PC-3 (cell line): ENCODE results near the gene SYT1. TPM values are rescaled to one million over a fixed set of nuclear protein-coding genes. Genes with fewer than 3 reads are reported as not detected.
"Not testable (repeated sequence)": the region's sequence is repeated elsewhere in the genome, so short reads cannot be mapped to it uniquely, and the experiment has no call there.

ENCODE experiments used
- ATAC-seq: fragments of 200-7000 bp; cut with Tn5 transposase; 2 replicates; pipeline ENCODE4 v1.9.1; 2020; ENCODE audit warnings: mild to moderate bottlenecking, moderate library complexity
- BruUV-seq: library from RNA; stranded (reverse); fragments of 400-500 nt; replicated peaks from 2 replicates; lab custom pipeline; 2021; lab: Mats Ljungman, UMichigan
- CTCF ChIA-PET: fragments of 300-600 bp; sonication (Branson Sonifier 250); formaldehyde crosslinking; loops from one replicate; lab custom pipeline; 2022; ENCODE audit warnings: antibody characterized with exemption; lab: Charles Lee
- POLR2A ChIA-PET: fragments of 300-600 bp; sonication (Branson Sonifier 250); formaldehyde crosslinking; loops from one replicate; lab custom pipeline; 2022; ENCODE audit warnings: antibody characterized with exemption; ENCODE audit not compliant: unreplicated experiment; lab: Charles Lee
- DNase-seq: peaks from one replicate; pipeline ENCODE4 v3.0.0-alpha.2; 2015
- H2AFZ ChIP-seq: fragments of 300-600 bp; sonication (generic); 2 replicates; pipeline ENCODE4 v1.6.0; 2016; ENCODE audit warnings: antibody characterized with exemption, low read length
- H3F3A ChIP-seq: fragments of 300-600 bp; sonication (generic); one replicate; pipeline ENCODE4 v1.6.0; 2017; ENCODE audit warnings: antibody characterized with exemption, low read length, control low read depth, mild to moderate bottlenecking; ENCODE audit not compliant: unreplicated experiment
- H3K27ac ChIP-seq: fragments of 300-600 bp; sonication (generic); 2 replicates; pipeline ENCODE4 v1.5.1; 2016; ENCODE audit warnings: mild to moderate bottlenecking, low read length
- H3K27me3 ChIP-seq: fragments of 300-600 bp; sonication (generic); 2 replicates; pipeline ENCODE4 v1.6.1; 2016; ENCODE audit warnings: low read length, mixed read lengths
- H3K36me3 ChIP-seq: fragments of 300-600 bp; sonication (generic); 2 replicates; pipeline ENCODE4 v1.6.1; 2016; ENCODE audit warnings: low read depth, mixed run types, low read length, mixed read lengths
- H3K4me1 ChIP-seq: fragments of 300-600 bp; sonication (generic); 2 replicates; pipeline ENCODE4 v1.5.1; 2016; ENCODE audit warnings: low read length; ENCODE audit not compliant: insufficient read depth
- H3K4me2 ChIP-seq: fragments of 300-600 bp; sonication (generic); 2 replicates; pipeline ENCODE4 v1.6.0; 2016; ENCODE audit warnings: low read length
- H3K4me3 ChIP-seq: fragments of 300-600 bp; sonication (generic); 2 replicates; pipeline ENCODE4 v1.5.1; 2016; ENCODE audit warnings: mild to moderate bottlenecking, low read length, mixed read lengths
- H3K79me2 ChIP-seq: fragments of 300-600 bp; sonication (generic); 2 replicates; pipeline ENCODE4 v1.6.1; 2017; ENCODE audit warnings: low read length, mixed read lengths
- H3K9ac ChIP-seq: fragments of 300-600 bp; sonication (generic); 2 replicates; pipeline ENCODE4 v1.6.0; 2016; ENCODE audit warnings: mild to moderate bottlenecking, low read length
- H3K9me2 ChIP-seq: fragments of 300-600 bp; sonication (generic); replicated peaks from 2 replicates; pipeline ENCODE4 v1.6.1; 2016; ENCODE audit warnings: mixed run types, low read length, mixed read lengths
- H3K9me3 ChIP-seq: fragments of 300-600 bp; sonication (generic); 2 replicates; pipeline ENCODE4 v1.6.1; 2016; ENCODE audit warnings: low read length, mixed read lengths
- H4K20me1 ChIP-seq: fragments of 300-600 bp; sonication (generic); 2 replicates; pipeline ENCODE4 v1.6.1; 2016; ENCODE audit warnings: low read length, mixed read lengths
- CTCF ChIP-seq: fragments of 300-600 bp; sonication (generic); conservative IDR thresholded peaks from 2 replicates; pipeline ENCODE4 v1.5.1; 2017; ENCODE audit warnings: antibody characterized with exemption, low read depth, mild to moderate bottlenecking, low read length
- EZH2 ChIP-seq: fragments of 300-600 bp; sonication (generic); IDR thresholded peaks from one replicate; pipeline ENCODE4 v1.6.1; 2017; ENCODE audit warnings: antibody characterized with exemption, mild to moderate bottlenecking, low read length; ENCODE audit not compliant: unreplicated experiment
- EZH2phosphoT487 ChIP-seq: fragments of 300-600 bp; sonication (generic); IDR thresholded peaks from 2 replicates; pipeline ENCODE4 v1.6.1; 2018; ENCODE audit warnings: mild to moderate bottlenecking, antibody characterized with exemption, low read length, borderline replicate concordance
- intact Hi-C: fragments of 100-400 bp; cut with micrococcal nuclease; formaldehyde crosslinking; loops from 2 replicates; pipeline ENCODE4 v1.9.0; 2023
- total RNA-seq: library from RNA; depleted of rRNA; stranded (reverse); fragments of >200 nt; gene quantifications from 2 replicates; pipeline ENCODE4 v1.2.3, GENCODE V29; 2014

The SYT1 gene
- total RNA-seq, 1 experiment from 2014 or later, result 0.51 TPM

- Histone ChIP-seq H2AFZ (no peak overlapping the region), H3K27me3 (no peaks in the 10 kb centered on the region), H3K9ac (peak overlapping the region; percentile 27), H3K4me3 (no peak overlapping the region), H3K79me2 (no peaks in the 10 kb centered on the region), H3K9me2 (no peaks in the 10 kb centered on the region), H3K4me1 (peaks cover 73% of the 10 kb centered on the region), H3F3A (peaks cover 14% of the 10 kb centered on the region), H4K20me1 (no peaks in the 10 kb centered on the region), H3K9me3 (no peaks in the 10 kb centered on the region), H3K4me2 (peak overlapping the region; percentile 34), H3K36me3 (no peaks in the 10 kb centered on the region), H3K27ac (peak overlapping the region; percentile 96)
- BruUV-seq, result TSS peak; percentile 82
- POLR2A ChIA-PET, result interaction anchor here (1.1 kb wide), 1 partner anchor 124 kb away, joined by 17 read pairs; no protein-coding TSS in a partner anchor
- no peak for DNase-seq
- intact Hi-C loops, result loop anchor here (10.0 kb wide), 1 partner anchor 511 kb away; the partner anchor contains the start of gene PPP1R12A
- CTCF ChIA-PET, result interaction anchor here (0.5 kb wide), 1 partner anchor 288 kb away, joined by 3 read pairs; no protein-coding TSS in a partner anchor
- ATAC-seq, result no peak
- TF ChIP-seq CTCF (no peak), EZH2phosphoT487 (no peak), EZH2 (no peak)
These were observed 559.0 kb downstream of the SYT1 start for GRCh38 chr12:79423560-79423959.

GRCh38 chr12:79424109-79424721, 559.6 kb downstream of the SYT1 start:
- TF ChIP-seq EZH2, result no peak
- TF ChIP-seq EZH2phosphoT487, result no peak
- no peak for TF ChIP-seq CTCF
- CTCF ChIA-PET, result no interaction called here
- POLR2A ChIA-PET, result interaction anchor here (1.1 kb wide), 1 partner anchor 123 kb away, joined by 17 read pairs; no protein-coding TSS in a partner anchor
- Histone ChIP-seq H3K4me2 (peak overlapping the region; percentile 70), H3K9ac (peak overlapping the region; percentile 64), H3F3A (peaks cover 14% of the 10 kb centered on the region), H3K27ac (peak overlapping the region; percentile 96), H3K27me3 (no peaks in the 10 kb centered on the region), H3K4me1 (peaks cover 67% of the 10 kb centered on the region), H3K9me2 (no peaks in the 10 kb centered on the region), H2AFZ (no peak overlapping the region), H4K20me1 (no peaks in the 10 kb centered on the region), H3K9me3 (no peaks in the 10 kb centered on the region), H3K79me2 (no peaks in the 10 kb centered on the region), H3K4me3 (peak overlapping the region; percentile 36; the same call in 1 of the 2 replicates), H3K36me3 (no peaks in the 10 kb centered on the region)
- ATAC-seq (peak; percentile 71), DNase-seq (peak; percentile 97)
- intact Hi-C loops, result loop anchor here (1.0 to 10.0 kb wide), 5 partner anchors 28 to 511 kb away; partner anchors contain the start of gene PPP1R12A
- no TSS peak for BruUV-seq

- peaks cover 48% of the 10 kb centered on the region for H3K4me1 ChIP-seq
- no peaks in the 10 kb centered on the region for H4K20me1 ChIP-seq
- intact Hi-C loops, result loop anchor here (10.0 kb wide), 1 partner anchor 509 kb away; the partner anchor contains the start of gene PPP1R12A
- H3F3A ChIP-seq, result peaks cover 9% of the 10 kb centered on the region
- no peak overlapping the region for H3K27ac ChIP-seq
- H2AFZ ChIP-seq, result no peak overlapping the region
- no peaks in the 10 kb centered on the region for H3K9me3 ChIP-seq
- no peaks in the 10 kb centered on the region for H3K36me3 ChIP-seq
- no peak overlapping the region for H3K4me2 ChIP-seq
- H3K9ac ChIP-seq, result no peak overlapping the region
- DNase-seq, result no peak
- H3K4me3 ChIP-seq, result no peak overlapping the region
- no peak for ATAC-seq
- no peaks in the 10 kb centered on the region for H3K79me2 ChIP-seq
- TF ChIP-seq CTCF, result no peak
- no peak for TF ChIP-seq EZH2phosphoT487
- TF ChIP-seq EZH2, result no peak
- no peaks in the 10 kb centered on the region for H3K27me3 ChIP-seq
- no TSS peak for BruUV-seq
- no peaks in the 10 kb centered on the region for H3K9me2 ChIP-seq
- ChIA-PET CTCF (no interaction called here), POLR2A (interaction anchor here (0.7 kb wide), 1 partner anchor 323 kb away, joined by 8 read pairs; no protein-coding TSS in a partner anchor)
These were observed 561.5 kb downstream of the SYT1 start for GRCh38 chr12:79426121-79426520.

GRCh38 chr12:79426744-79427143, 562.2 kb downstream of the SYT1 start:
- H3K9me3 ChIP-seq, ATAC-seq, H3K79me2 ChIP-seq, H3K4me2 ChIP-seq, H3K36me3 ChIP-seq, DNase-seq, H3K27me3 ChIP-seq, H3K9me2 ChIP-seq, H2AFZ ChIP-seq, H4K20me1 ChIP-seq, BruUV-seq, H3F3A ChIP-seq, CTCF ChIA-PET, H3K4me3 ChIP-seq, H3K9ac ChIP-seq, POLR2A ChIA-PET, H3K27ac ChIP-seq: not testable (repeated sequence)
- H3K4me1 ChIP-seq, result peaks cover 42% of the 10 kb centered on the region
- intact Hi-C loops, result loop anchor here (10.0 kb wide), 1 partner anchor 508 kb away; the partner anchor contains the start of gene PPP1R12A
